Measurements from ENCODE around the gene CCDC185.
"Not testable (repeated sequence)": the region's sequence is repeated elsewhere in the genome, so short reads cannot be mapped to it uniquely, and the experiment has no call there.

Gene CCDC185

GRCh38 chr1:223394706-223395105, 1.5 kb downstream of the CCDC185 start:
- DNase-seq (ENCODE audit: low spot score): no peak

- not testable (repeated sequence) for DNase-seq (ENCODE audit: low spot score)
Observed at GRCh38 chr1:223399393-223399792, 6.2 kb downstream of the CCDC185 start.

- DNase-seq (ENCODE audit: low spot score): no peak
Observed at GRCh38 chr1:223401873-223402789, 8.9 kb downstream of the CCDC185 start.

- no peak for DNase-seq (ENCODE audit: low spot score)
Observed at GRCh38 chr1:223402790-223403142, 9.6 kb downstream of the CCDC185 start.

GRCh38 chr1:223403184-223403815, 10.1 kb downstream of the CCDC185 start:
- DNase-seq (ENCODE audit: low spot score): no peak

GRCh38 chr1:223405507-223405906, 12.3 kb downstream of the CCDC185 start:
- no peak for DNase-seq (ENCODE audit: low spot score)

- no peak for DNase-seq (ENCODE audit: low spot score)
Observed at GRCh38 chr1:223410036-223410435, 16.8 kb downstream of the CCDC185 start.

- DNase-seq (ENCODE audit: low spot score): no peak
Observed at GRCh38 chr1:223411309-223411708, 18.1 kb downstream of the CCDC185 start.

- DNase-seq (ENCODE audit: low spot score): no peak
Observed at GRCh38 chr1:223411710-223412109, 18.5 kb downstream of the CCDC185 start.

- no peak for DNase-seq (ENCODE audit: low spot score)
Observed at GRCh38 chr1:223413216-223413615, 20.0 kb downstream of the CCDC185 start.

GRCh38 chr1:223417444-223417843, 24.2 kb downstream of the CCDC185 start:
- DNase-seq (ENCODE audit: low spot score): no peak

- no peak for DNase-seq (ENCODE audit: low spot score)
Observed at GRCh38 chr1:223417903-223418663, 24.9 kb downstream of the CCDC185 start.

GRCh38 chr1:223419115-223419514, 25.9 kb downstream of the CCDC185 start:
- DNase-seq (ENCODE audit: low spot score): no peak

GRCh38 chr1:223419561-223419960, 26.3 kb downstream of the CCDC185 start:
- DNase-seq (ENCODE audit: low spot score): no peak

- no peak for DNase-seq (ENCODE audit: low spot score)
Observed at GRCh38 chr1:223421025-223421424, 27.8 kb downstream of the CCDC185 start.

GRCh38 chr1:223421676-223422075, 28.5 kb downstream of the CCDC185 start:
- no peak for DNase-seq (ENCODE audit: low spot score)

- DNase-seq (ENCODE audit: low spot score): no peak
Observed at GRCh38 chr1:223422911-223423310, 29.7 kb downstream of the CCDC185 start.

GRCh38 chr1:223423641-223424233, 30.5 kb downstream of the CCDC185 start:
- no peak for DNase-seq (ENCODE audit: low spot score)

- no peak for DNase-seq (ENCODE audit: low spot score)
Observed at GRCh38 chr1:223425550-223425949, 32.3 kb downstream of the CCDC185 start.

- no peak for DNase-seq (ENCODE audit: low spot score)
Observed at GRCh38 chr1:223426936-223427335, 33.7 kb downstream of the CCDC185 start.

- DNase-seq (ENCODE audit: low spot score): no peak
Observed at GRCh38 chr1:223429313-223429731, 36.1 kb downstream of the CCDC185 start.

- no peak for DNase-seq (ENCODE audit: low spot score)
Observed at GRCh38 chr1:223429821-223430220, 36.6 kb downstream of the CCDC185 start.

Data from iPS-NIHi11 (cell line).